ENCODE data around the gene GNPTAB. TPM values are rescaled to one million over a fixed set of nuclear protein-coding genes. Genes with fewer than 3 reads are reported as not detected.

The GNPTAB gene
- total RNA-seq, 1 donor from 2014 or later: 59.2 TPM

- no peaks in the 10 kb centered on the region for H3K9me3 ChIP-seq
- no peaks in the 10 kb centered on the region for H3K4me1 ChIP-seq
- no peak overlapping the region for H3K27ac ChIP-seq
- H3K4me3 ChIP-seq: no peak overlapping the region
- ATAC-seq (peak; percentile 88 to 90), DNase-seq (peak; percentile 51)
- intact Hi-C loops (cut with DNase I): no loop called here
- TF ChIP-seq CTCF (IDR thresholded peaks at IDR 0.05): peak; percentile 97
- H3K36me3 ChIP-seq: peaks cover 48% of the 10 kb centered on the region
- H3K27me3 ChIP-seq (ENCODE audit: low read depth): no peaks in the 10 kb centered on the region
Observed at GRCh38 chr12:101773650-101774162, 57.1 kb downstream of the GNPTAB start.

- DNase-seq (no peak), ATAC-seq (peak in 1 of 2 donors; percentile 11)
- no peak overlapping the region for H3K4me3 ChIP-seq
- no peak for TF ChIP-seq CTCF (IDR thresholded peaks at IDR 0.05)
- intact Hi-C loops (cut with DNase I): no loop called here
- no peaks in the 10 kb centered on the region for H3K4me1 ChIP-seq
- no peaks in the 10 kb centered on the region for H3K9me3 ChIP-seq
- H3K27me3 ChIP-seq (ENCODE audit: low read depth): no peaks in the 10 kb centered on the region
- H3K36me3 ChIP-seq: peaks cover 59% of the 10 kb centered on the region
- H3K27ac ChIP-seq: no peak overlapping the region
Observed at GRCh38 chr12:101772012-101772775, 58.6 kb downstream of the GNPTAB start.

GRCh38 chr12:101769865-101770264 lies 60.9 kb downstream of the GNPTAB start:
- intact Hi-C loops (cut with DNase I): no loop called here
- peaks cover 66% of the 10 kb centered on the region for H3K36me3 ChIP-seq
- no peak overlapping the region for H3K4me3 ChIP-seq
- no peaks in the 10 kb centered on the region for H3K4me1 ChIP-seq
- H3K9me3 ChIP-seq: no peaks in the 10 kb centered on the region
- no peaks in the 10 kb centered on the region for H3K27me3 ChIP-seq (ENCODE audit: low read depth)
- no peak for TF ChIP-seq CTCF (IDR thresholded peaks at IDR 0.05)
- no peak overlapping the region for H3K27ac ChIP-seq
- no peak for ATAC-seq
- DNase-seq: no peak

GRCh38 chr12:101768781-101769180 lies 62.0 kb downstream of the GNPTAB start:
- Histone ChIP-seq H3K4me1 (no peaks in the 10 kb centered on the region), H3K9me3 (no peaks in the 10 kb centered on the region), H3K36me3 (peaks cover 70% of the 10 kb centered on the region), H3K4me3 (no peak overlapping the region), H3K27me3 (ENCODE audit: low read depth) (no peaks in the 10 kb centered on the region), H3K27ac (no peak overlapping the region)
- intact Hi-C loops (cut with DNase I): no loop called here
- no peak for TF ChIP-seq CTCF (IDR thresholded peaks at IDR 0.05)
- DNase-seq (no peak), ATAC-seq (no peak)

GRCh38 chr12:101767537-101767936 lies 63.2 kb downstream of the GNPTAB start:
- no peaks in the 10 kb centered on the region for H3K9me3 ChIP-seq
- ATAC-seq (no peak), DNase-seq (no peak)
- H3K27ac ChIP-seq: no peak overlapping the region
- H3K36me3 ChIP-seq: peaks cover 70% of the 10 kb centered on the region
- no peaks in the 10 kb centered on the region for H3K27me3 ChIP-seq (ENCODE audit: low read depth)
- H3K4me3 ChIP-seq: no peak overlapping the region
- H3K4me1 ChIP-seq: no peaks in the 10 kb centered on the region
- TF ChIP-seq CTCF (IDR thresholded peaks at IDR 0.05): no peak
- intact Hi-C loops (cut with DNase I): no loop called here
